Measurements from ENCODE around the gene NCAPD2.

NCAPD2 gene

GRCh38 chr12:6574576-6575295, 80.8 kb downstream of the NCAPD2 start:
- DNase-seq (ENCODE audit: low read depth), result no peak

DNA sequence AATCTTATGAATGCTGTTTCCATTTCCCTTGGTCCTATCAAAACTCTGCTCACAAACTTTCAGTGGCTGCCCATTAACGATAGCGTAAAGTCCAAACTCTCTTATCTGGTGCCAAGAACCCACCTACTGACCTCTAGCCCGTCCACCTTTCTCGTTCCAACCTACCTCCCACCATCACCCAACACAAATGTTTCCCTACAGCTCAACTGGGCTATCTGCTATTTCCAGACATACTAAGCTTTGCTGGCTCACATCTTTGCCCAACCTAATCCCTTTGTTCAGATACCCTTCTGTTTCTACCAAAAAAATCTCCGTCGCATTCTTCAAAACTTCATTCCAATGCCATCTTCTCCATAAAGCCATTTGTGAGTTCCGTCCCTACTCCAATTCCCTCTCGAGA, 81.7 kb downstream of the NCAPD2 start:
- no peak for DNase-seq (ENCODE audit: low read depth)
